ENCODE results near the gene DKK1.

Gene DKK1

GRCh38 chr10:52316500-52316899 is 2.4 kb downstream of the DKK1 start:
- DNase-seq (ENCODE audit: low read depth in 2 of 3, low spot score in 2 of 3) = no peak

- DNase-seq (ENCODE audit: low read depth in 2 of 3, low spot score in 2 of 3) = no peak
Measured at GRCh38 chr10:52318136-52318701, 4.1 kb downstream of the DKK1 start.

DNA sequence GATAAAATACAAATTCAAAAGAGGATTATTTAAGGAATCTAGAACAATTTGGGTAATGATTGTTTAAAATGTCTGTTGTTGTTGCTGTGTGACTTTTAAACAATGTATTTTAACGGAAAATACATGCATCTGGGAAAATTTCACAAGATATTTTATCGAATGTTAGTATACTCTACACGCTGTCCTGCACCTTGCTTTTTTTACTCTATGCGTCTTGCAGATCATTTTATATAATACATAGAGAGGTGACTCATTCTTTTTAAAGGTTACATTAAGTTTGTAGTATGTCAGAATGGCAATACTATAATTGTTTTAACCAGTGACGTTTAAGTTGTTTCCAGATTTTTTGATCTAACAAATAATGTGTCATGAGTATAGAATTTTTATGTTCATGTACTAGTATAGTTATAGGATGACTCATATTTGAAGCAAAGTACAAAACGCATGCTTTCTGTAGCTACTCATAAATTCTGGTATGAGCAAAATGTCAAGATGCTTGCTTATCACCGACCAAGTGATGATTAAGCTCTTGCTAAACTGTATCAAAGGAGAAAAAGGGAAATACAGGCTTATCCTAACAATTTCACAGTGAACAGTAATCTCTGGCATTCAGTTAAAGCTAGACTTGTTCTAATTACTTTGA is 4.9 kb downstream of the DKK1 start:
- DNase-seq (ENCODE audit: low read depth in 2 of 3, low spot score in 2 of 3) = no peak

- no peak for DNase-seq (ENCODE audit: low read depth in 2 of 3, low spot score in 2 of 3)
Measured at GRCh38 chr10:52319926-52320325, 5.8 kb downstream of the DKK1 start.

DNA sequence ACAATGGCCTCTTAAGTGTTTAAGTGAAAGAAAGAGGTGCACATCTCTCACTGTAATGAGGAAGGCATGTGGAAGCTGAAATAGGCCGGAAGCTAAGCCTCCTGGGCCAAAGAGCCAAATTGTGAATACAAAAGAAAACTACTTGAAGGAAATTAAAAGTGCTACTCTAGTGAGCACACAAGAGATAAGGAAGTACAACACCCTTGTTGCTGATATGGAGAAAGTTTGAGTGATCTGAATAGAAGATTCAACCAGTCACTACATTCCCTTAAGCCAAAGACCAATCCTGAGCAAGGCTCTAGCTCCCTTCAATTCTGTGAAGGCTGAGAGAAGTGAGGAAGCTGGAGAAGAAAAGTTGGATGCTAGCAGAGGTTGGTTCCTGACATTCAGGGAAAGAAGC is 8.2 kb downstream of the DKK1 start:
- no peak for DNase-seq (ENCODE audit: low read depth in 2 of 3, low spot score in 2 of 3)

GRCh38 chr10:52322936-52323335 is 8.9 kb downstream of the DKK1 start:
- no peak for DNase-seq (ENCODE audit: low read depth in 2 of 3, low spot score in 2 of 3)

DNA sequence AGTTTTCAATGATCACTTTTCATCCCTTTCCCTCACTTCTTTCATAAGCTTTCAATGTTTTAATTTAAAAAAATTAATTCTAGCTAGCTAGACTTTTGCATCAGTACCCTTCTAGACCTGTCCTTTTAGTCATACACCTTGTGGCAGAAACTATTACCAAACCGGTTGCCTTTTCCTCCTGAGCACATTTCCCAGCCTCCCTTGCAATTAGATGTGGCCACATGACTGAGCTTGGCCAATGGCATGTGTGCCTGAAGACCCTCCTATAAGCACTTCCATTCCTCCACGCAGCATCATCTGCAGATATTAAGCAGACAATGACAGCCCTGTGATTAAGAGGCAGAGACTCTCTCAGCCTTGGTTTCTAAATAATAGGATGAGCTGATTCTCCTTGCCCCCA is 12.3 kb downstream of the DKK1 start:
- no peak for DNase-seq (ENCODE audit: low read depth in 2 of 3, low spot score in 2 of 3)

DNA sequence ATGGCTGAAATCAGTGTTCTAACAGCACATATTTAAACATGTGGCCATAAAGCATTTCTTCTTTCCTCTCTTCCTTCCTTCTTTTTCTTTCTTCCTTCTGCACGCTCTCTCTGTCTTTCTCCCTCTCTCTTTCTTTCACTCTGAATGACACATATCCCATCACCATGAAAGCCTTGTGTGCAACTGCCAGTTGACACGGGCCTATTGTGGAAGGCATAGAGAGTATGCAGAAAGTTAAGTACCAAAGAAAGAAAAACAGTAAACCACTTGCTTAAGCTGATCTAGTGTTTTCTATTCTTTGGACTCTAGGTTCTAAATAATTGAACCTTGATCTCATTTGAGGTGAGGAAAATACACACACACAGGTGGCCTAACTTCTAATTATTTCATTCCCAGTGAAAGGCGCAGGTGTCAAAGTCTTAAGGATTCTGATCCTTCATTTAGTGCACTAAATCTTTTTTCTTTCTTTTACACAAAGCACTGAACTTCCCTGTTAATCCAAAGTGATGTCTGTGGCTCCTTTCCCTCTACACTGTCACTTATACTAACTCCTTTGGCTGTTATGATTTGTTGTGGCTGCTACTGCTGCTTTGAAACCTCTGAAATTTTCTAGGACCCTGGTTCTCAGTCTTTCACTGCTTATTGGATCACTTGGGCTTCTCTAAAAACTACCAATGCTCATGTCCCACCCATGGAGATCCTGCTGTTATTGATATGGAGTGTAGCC is 17.7 kb downstream of the DKK1 start:
- no peak for DNase-seq (ENCODE audit: low read depth in 2 of 3, low spot score in 2 of 3)

GRCh38 chr10:52332815-52333214 is 18.7 kb downstream of the DKK1 start:
- no peak for DNase-seq (ENCODE audit: low read depth in 2 of 3, low spot score in 2 of 3)

GRCh38 chr10:52334595-52334994 is 20.5 kb downstream of the DKK1 start:
- DNase-seq (ENCODE audit: low read depth in 2 of 3, low spot score in 2 of 3) = no peak

GRCh38 chr10:52335665-52336064 is 21.6 kb downstream of the DKK1 start:
- DNase-seq (ENCODE audit: low read depth in 2 of 3, low spot score in 2 of 3) = no peak

GRCh38 chr10:52337225-52337624 is 23.1 kb downstream of the DKK1 start:
- no peak for DNase-seq (ENCODE audit: low read depth in 2 of 3, low spot score in 2 of 3)

DNA sequence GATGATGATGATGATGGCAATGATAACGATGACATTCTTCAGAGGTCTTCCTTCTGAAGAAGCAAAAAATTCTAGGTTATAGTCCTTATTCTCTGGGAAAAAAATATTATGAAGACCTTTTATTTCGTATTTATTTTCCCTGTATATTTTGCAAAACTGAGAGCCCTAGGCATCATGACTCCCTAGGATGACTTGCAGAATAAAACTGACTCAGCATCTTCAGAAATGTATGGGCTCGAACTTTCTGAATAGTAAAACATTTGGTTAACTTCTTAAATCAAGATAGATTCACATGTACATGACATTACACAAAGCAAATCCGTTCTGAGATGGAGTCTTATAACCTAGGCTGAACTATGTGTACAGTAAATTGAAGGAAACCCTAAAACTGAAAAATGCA is 29.4 kb downstream of the DKK1 start:
- no peak for DNase-seq (ENCODE audit: low read depth in 2 of 3, low spot score in 2 of 3)

- DNase-seq (ENCODE audit: low read depth in 2 of 3, low spot score in 2 of 3) = no peak
Measured at GRCh38 chr10:52346394-52347326, 32.6 kb downstream of the DKK1 start.

DNA sequence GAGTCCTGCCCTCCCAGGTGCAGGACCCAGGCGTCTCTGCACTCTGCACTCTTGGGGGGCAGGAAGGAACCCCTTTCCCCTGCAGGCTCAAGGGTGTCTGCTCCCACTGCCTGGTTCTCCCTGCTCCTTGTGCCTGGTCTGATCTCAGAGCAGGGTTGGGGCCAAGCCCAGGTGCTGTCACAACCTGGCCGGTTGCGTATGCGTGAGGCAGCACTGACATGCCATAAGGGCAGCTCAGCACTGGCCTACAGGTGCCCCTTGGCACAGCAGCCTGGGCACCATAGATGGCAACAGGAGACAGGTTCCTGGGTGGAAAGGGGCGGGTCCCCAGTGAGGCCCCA is 33.2 kb downstream of the DKK1 start:
- no peak for DNase-seq (ENCODE audit: low read depth in 2 of 3, low spot score in 2 of 3)

DNA sequence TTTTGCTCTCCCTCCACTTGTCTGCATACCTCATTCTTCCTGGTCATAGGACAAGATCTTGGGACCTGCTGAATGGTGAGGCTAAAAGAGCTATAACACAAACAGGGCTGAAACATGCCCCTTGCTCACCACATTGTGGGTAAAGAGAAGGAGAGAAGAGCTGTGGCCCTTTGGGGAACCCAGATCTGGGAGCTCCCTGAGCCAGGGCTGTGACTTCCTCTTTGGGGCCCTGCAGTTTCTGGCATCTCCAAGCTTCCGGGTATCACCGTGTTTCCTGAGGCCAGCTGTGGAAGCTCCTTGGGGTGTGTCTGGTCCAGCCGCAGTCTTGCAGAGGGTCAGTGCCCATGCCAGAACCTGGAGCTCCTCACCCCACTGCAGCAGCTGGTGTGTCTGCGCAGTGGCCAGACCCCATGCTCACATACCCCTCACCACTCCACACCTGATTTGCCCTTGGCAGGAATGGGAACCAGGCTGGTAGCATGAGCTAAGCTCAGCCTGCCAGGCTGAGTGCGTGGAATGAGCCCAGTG is 34.0 kb downstream of the DKK1 start:
- no peak for DNase-seq (ENCODE audit: low read depth in 2 of 3, low spot score in 2 of 3)

DNA sequence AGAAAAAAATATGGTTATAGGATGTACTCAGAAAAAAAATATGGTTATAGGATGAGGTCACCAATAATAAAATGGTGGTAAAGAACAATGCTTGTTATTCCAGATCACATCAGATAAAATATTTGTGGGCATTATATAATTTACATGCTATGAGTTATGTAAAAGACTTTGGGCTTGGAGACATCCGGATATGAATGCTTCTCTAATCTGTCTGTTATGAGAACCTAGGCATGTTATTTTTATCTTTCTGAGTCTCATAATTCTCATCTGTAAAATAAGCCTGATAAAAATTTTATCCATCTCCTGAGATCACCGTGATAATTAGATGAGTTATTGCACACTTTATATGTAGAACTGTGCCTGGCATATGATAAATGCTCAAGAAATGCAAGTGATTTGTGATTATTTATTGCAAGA is 37.8 kb downstream of the DKK1 start:
- DNase-seq (ENCODE audit: low read depth in 2 of 3, low spot score in 2 of 3) = no peak

DNA sequence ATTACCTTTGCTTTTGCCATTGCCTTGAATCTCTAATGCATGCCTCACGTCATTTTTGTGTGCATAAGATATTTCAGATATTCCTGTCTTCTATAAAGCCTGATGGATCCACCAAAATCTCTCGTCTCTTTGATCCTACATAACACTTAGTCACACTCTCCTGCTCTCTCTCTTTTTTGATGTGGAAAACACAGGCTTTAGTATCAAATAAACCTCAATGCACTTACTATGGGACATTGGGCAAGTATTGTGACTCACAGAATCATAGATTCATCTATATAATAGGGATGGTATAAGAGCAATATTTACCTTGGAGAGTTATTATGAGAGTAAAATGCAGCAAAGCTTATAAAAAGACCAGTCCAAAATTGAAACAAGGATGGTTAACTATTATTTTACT is 39.1 kb downstream of the DKK1 start:
- DNase-seq (ENCODE audit: low read depth in 2 of 3, low spot score in 2 of 3) = no peak

DNA sequence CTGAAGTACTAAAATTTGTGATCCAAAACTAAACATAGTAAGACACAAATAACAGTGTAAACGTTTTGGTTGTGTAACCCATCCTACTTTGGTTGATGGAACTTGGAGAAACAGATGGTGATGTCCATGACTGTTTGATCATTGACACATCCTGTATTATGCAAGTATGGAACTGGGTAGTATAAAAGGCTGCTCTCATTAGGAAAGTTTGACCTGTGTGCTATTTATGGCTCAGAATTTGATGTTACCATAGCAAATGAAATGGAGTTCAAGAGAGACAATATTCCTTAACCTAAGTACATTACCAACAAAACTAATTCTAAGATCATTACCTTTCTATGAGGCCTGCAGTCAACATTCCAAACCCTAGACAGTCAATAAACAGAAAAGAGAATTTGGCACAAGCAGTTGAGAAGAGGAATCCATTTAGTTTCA is 39.9 kb downstream of the DKK1 start:
- DNase-seq (ENCODE audit: low read depth in 2 of 3, low spot score in 2 of 3) = no peak

DNA sequence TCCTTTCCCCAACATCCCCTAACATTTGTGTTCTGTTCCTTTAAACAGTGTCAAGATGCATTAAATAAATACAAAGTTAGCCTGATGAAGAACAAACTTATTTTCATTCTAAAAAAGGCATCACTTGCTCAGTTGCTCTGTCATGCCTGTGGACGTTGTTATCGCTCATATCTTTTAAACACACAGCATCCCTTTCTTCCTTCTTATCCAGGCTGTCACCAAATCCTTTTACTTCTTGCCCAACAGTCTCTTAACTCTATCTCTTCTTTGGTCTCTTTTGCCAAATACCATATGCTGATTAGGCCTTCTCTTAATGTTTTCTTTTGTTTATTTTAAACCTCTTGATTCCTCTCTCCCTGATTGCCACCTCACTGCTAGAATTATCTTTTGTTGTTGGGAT is 43.9 kb downstream of the DKK1 start:
- DNase-seq (ENCODE audit: low read depth in 2 of 3, low spot score in 2 of 3) = no peak

DNA sequence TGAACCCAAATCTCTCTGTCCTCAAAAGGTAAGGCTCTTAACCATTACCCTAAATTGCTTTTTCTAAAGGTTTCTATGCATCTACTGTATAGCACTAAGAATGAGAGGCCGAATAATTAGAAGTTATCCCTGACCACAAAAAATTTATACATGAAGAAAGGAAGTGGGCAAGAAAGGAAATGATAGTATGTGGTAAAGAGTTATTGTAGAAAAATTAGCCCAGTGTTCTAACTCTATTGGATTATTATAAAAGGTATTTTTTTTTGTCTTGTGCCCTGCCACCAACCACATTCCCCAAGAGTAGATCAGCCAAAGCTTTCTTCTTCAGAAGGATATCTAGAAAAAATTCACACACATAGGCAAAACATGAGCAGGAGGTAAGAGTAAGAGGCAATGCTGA is 45.4 kb downstream of the DKK1 start:
- no peak for DNase-seq (ENCODE audit: low read depth in 2 of 3, low spot score in 2 of 3)
